Measurements from ENCODE around the gene TIMMDC1.
A peak's percentile ranks its signal among the peaks of the same experiment; 100 is the strongest.
"Not testable (repeated sequence)": the region's sequence is repeated elsewhere in the genome, so short reads cannot be mapped to it uniquely, and the experiment has no call there.

Gene TIMMDC1

DNA sequence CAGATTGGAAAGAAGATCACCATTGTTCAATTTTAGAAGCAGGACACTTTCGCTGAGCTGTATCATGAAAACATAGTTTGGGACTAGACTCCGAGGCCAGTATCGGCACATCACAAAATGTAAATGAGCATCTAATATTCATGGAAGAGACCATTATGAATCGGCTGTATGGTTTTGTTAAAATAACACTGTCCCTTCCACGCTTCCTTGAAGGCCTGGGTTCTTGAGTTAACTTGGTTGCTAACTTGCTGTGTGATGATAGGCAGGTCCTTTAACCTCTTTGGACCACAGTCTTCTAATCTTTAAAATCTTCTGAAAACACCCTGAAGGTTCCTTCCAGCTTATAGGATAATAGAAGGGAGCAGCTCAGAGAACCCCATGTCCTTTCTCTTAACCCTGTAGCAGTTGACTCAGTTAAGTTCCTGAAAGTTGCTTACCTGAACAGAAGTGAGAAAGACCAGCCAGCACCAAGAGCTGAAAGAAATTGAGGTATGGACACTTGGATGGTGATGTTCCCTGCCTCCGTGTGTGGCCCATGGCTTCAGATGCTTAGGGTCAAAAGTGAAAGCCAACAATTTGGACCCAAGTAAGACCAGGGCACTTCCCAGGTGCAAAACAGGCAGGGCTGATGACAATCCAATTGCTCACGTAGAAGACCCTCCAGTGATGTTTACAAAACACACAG lies 59.0 kb downstream of the TIMMDC1 start:
- no peak for TF ChIP-seq CTCF (IDR thresholded peaks at IDR 0.05; ENCODE audit: borderline replicate concordance, control extremely low read depth, extremely low read depth, insufficient read depth, missing control alignments)
- in situ Hi-C loops (cut with MboI; ENCODE audit: low sequenced_read_pairs, unreplicated experiment) = no loop called here

GRCh38 chr3:119557877-119558269 lies 59.5 kb downstream of the TIMMDC1 start:
- DNase-seq (ENCODE audit: low spot score) = no peak
- in situ Hi-C loops (cut with MboI; ENCODE audit: low sequenced_read_pairs, unreplicated experiment) = no loop called here
- TF ChIP-seq CTCF (IDR thresholded peaks at IDR 0.05; ENCODE audit: borderline replicate concordance, control extremely low read depth, extremely low read depth, insufficient read depth, missing control alignments) = no peak

More for the DNA sequence above, 59.0 kb downstream of the TIMMDC1 start:
- DNase-seq (ENCODE audit: low spot score) = no peak

DNA sequence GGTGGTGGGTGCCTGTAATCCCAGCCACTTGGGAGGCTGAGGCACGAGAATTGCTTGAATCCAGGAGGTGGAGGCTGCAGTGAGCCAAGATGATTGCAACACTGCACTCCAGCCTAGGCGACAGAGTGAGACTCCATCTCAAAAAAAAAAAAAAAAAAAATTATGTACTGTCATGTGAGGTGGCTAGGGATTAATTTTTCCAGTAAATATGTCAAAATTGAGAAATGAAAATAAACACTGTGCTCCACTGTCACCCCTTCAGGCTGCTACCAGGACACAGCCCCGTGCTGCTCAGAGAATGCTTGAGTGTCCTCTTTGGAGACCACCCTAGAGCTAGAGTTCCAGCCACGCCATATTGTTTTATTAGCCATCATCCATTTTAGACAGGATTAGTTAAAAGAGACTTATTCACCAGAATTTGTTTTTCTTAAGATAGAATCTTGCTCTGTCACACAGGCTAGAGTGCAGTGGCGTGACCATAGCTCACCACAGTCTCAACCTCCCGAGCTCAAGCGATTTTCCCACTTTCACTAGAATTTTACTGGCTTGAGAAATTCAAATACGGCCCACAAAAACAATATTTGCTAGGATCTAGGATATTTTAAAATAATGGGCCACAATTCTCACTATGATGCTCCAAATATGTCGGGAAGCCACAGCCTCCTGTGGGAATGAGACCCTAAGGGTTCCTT lies 60.4 kb downstream of the TIMMDC1 start:
- TF ChIP-seq CTCF (IDR thresholded peaks at IDR 0.05; ENCODE audit: borderline replicate concordance, control extremely low read depth, extremely low read depth, insufficient read depth, missing control alignments) = no peak
- in situ Hi-C loops (cut with MboI; ENCODE audit: low sequenced_read_pairs, unreplicated experiment) = no loop called here
- no peak for DNase-seq (ENCODE audit: low spot score)

DNA sequence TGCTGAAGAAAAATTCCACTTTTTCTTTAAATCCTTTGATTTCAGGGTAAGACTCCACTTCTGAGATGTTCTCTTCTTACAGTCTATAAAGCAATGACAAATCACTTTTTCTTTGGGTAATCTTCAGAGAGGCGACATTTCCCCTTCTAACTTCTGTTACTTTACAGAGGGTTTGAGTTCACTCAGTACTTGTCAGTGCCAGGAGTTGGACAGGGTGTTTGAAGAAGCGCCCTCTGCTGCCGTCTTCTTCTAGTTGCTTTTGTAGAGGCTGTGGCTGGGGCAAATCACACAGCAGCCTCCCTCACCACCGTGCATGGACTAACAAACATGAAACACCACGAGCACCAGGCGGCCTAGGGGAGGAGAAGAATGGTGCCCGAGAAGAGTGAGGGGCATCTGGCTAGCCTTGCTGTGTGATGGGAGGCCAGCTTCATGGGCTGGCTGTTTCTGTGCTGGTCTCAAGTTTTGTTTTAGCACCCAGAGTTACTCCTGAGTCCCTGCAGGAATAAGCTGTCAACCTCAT lies 61.2 kb downstream of the TIMMDC1 start, which contains the start of gene CD80:
TSS of gene CD80 (minus strand) at position 174 of the 523 bp plus-strand sequence. CDS start 1,886 bp downstream, outside the sequence.
- peak; percentile 59 for DNase-seq (ENCODE audit: low spot score)
- in situ Hi-C loops (cut with MboI; ENCODE audit: low sequenced_read_pairs, unreplicated experiment) = no loop called here
- TF ChIP-seq CTCF (IDR thresholded peaks at IDR 0.05; ENCODE audit: borderline replicate concordance, control extremely low read depth, extremely low read depth, insufficient read depth, missing control alignments) = peak; percentile 64

DNA sequence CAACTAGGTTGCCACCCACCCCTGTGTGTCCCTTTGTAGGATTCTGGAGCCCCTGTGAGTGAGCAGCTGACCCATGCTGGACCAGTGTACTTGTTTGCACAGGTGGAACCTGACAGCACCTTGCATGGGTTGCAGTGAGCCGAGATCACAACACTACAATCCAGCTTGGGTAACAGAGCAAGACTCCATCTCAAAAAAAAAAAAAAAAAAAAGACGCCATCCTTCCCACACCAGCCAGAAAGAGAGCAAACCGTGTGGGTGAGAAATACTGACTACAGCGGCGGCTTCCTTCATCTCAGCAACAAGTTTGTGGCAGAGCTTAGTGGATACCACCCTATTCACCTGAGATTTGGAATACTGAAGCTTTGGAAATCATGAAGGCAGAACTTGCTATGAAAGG lies 61.8 kb downstream of the TIMMDC1 start:
- DNase-seq (ENCODE audit: low spot score) = no peak
- in situ Hi-C loops (cut with MboI; ENCODE audit: low sequenced_read_pairs, unreplicated experiment) = loop anchor here (10.0 kb wide), 1 partner anchor 125 kb away; no protein-coding TSS in a partner anchor
- TF ChIP-seq CTCF (IDR thresholded peaks at IDR 0.05; ENCODE audit: borderline replicate concordance, control extremely low read depth, extremely low read depth, insufficient read depth, missing control alignments) = no peak

DNA sequence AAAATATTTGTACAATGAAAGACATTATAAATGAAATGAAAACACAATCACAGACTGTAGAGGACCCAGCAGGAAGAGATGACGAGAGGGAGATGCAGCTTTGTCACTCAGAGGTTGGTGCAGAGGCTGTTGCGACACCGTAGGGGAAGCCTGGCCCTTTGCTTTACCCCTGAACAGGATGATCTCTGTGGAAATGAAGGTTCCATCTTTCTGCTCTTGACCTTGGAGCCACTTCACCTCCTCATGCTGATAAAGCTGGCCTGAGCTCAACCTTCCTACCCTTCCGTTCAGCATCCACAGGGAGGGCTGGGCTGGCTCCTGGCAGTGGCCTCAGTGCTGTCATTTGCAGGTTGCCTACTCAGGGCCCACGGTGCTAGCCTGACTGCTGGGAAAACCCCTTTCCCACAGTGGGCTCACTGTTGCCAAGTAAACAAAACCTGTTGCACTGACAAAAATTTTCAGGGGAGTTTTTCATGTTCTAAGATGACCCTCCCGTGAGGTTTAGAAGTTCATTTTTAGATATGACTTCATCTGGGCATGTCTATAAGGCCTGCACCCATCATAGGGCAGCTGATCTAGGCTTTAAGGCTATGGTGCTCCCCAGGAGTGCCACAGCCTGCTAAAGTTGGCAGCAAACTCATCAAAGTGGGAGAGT lies 64.1 kb downstream of the TIMMDC1 start:
- peak; percentile 69 for DNase-seq (ENCODE audit: low spot score)
- no peak for TF ChIP-seq CTCF (IDR thresholded peaks at IDR 0.05; ENCODE audit: borderline replicate concordance, control extremely low read depth, extremely low read depth, insufficient read depth, missing control alignments)

GRCh38 chr3:119563334-119563733 lies 65.0 kb downstream of the TIMMDC1 start:
- not testable (repeated sequence) for DNase-seq (ENCODE audit: low spot score)

More for the DNA sequence above, 64.1 kb downstream of the TIMMDC1 start:
- in situ Hi-C loops (cut with MboI; ENCODE audit: low sequenced_read_pairs, unreplicated experiment) = loop anchor here (10.0 kb wide), 1 partner anchor 122 kb away; no protein-coding TSS in a partner anchor

More at GRCh38 chr3:119563334-119563733, 65.0 kb downstream of the TIMMDC1 start:
- in situ Hi-C loops (cut with MboI; ENCODE audit: low sequenced_read_pairs, unreplicated experiment) = loop anchor here (10.0 kb wide), 1 partner anchor 121 kb away; no protein-coding TSS in a partner anchor
